Caco-2 (cell line): ENCODE results near the gene RFX4. TPM values are rescaled to one million over a fixed set of nuclear protein-coding genes. Genes with fewer than 3 reads are reported as not detected.

Experiments
- BruUV-seq: library from RNA; stranded (reverse); fragments of 400-500 nt; replicated peaks from 2 replicates; lab custom pipeline; 2021; lab: Mats Ljungman, UMichigan
- CTCF ChIA-PET: fragments of 300-600 bp; sonication (Branson Sonifier 250); formaldehyde crosslinking; loops from one replicate; lab custom pipeline; 2022; ENCODE audit warnings: antibody characterized with exemption; lab: Charles Lee
- POLR2A ChIA-PET: fragments of 300-600 bp; sonication (Branson Sonifier 250); formaldehyde crosslinking; loops from one replicate; lab custom pipeline; 2022; ENCODE audit warnings: antibody characterized with exemption; lab: Charles Lee
- DNase-seq, 2 experiments: peaks; one replicate each; pipeline versions ENCODE4 v3.0.0 to v3.0.0-alpha.2; 2020 to 2022
- H3K27me3 ChIP-seq: replicated peaks from 2 replicates; pipeline ENCODE4 v1.6.0; 2011; ENCODE audit warnings: low read length; ENCODE audit not compliant: control insufficient read depth, insufficient read depth
- H3K36me3 ChIP-seq: 2 replicates; pipeline ENCODE4 v1.5.1; 2011; ENCODE audit warnings: low read length; ENCODE audit not compliant: control insufficient read depth, insufficient read depth
- H3K4me1 ChIP-seq: fragments of 250-450 bp; sonication (Bioruptor Pico); 2 replicates; pipeline ENCODE4 v1.5.1; 2020; ENCODE audit warnings: mild to moderate bottlenecking
- H3K4me3 ChIP-seq: 2 replicates; pipeline ENCODE4 v1.5.1; 2011; ENCODE audit warnings: low read depth, mild to moderate bottlenecking, control low read depth, low read length
- H3K9me3 ChIP-seq: fragments of 250-450 bp; sonication (Bioruptor Pico); 2 replicates; pipeline ENCODE4 v1.5.1; 2020; ENCODE audit warnings: mild to moderate bottlenecking, moderate library complexity
- H3K27ac Mint-ChIP-seq: one replicate; pipeline ENCODE4 v1.8.0; 2022; ENCODE audit warnings: mixed read lengths; ENCODE audit not compliant: unreplicated experiment
- H3K27me3 Mint-ChIP-seq: one replicate; pipeline ENCODE4 v1.8.0; 2022; ENCODE audit warnings: mixed read lengths; ENCODE audit not compliant: insufficient read depth, unreplicated experiment
- H3K36me3 Mint-ChIP-seq: one replicate; pipeline ENCODE4 v1.8.0; 2022; ENCODE audit warnings: mild to moderate bottlenecking, mixed read lengths; ENCODE audit not compliant: insufficient read depth, unreplicated experiment
- H3K4me1 Mint-ChIP-seq: one replicate; pipeline ENCODE4 v1.8.0; 2022; ENCODE audit warnings: low read depth, mixed read lengths; ENCODE audit not compliant: unreplicated experiment
- H3K4me3 Mint-ChIP-seq: one replicate; pipeline ENCODE4 v1.8.0; 2022; ENCODE audit warnings: mild to moderate bottlenecking, moderate library complexity, mixed read lengths; ENCODE audit not compliant: unreplicated experiment
- H3K9me3 Mint-ChIP-seq: one replicate; pipeline ENCODE4 v1.8.0; 2022; ENCODE audit warnings: mixed read lengths; ENCODE audit not compliant: unreplicated experiment
- CTCF ChIP-seq, 2 experiments: fragments of 200-600 bp in 1 of 2; IDR thresholded peaks; 1 replicate in 1 of 2; 2 replicates in 1 of 2; pipeline versions ENCODE4 v1.5.1 to v1.8.0; 2011 to 2022; ENCODE audit warnings: antibody characterized with exemption in 1 of 2, control low read depth in 1 of 2, inconsistent platforms in 1 of 2, low read depth in 1 of 2, low read length in 1 of 2, mild to moderate bottlenecking in 1 of 2, moderate library complexity in 1 of 2; ENCODE audit not compliant: insufficient read depth in 1 of 2, severe bottlenecking in 1 of 2, unreplicated experiment in 1 of 2
- intact Hi-C: fragments of 100-400 bp; cut with micrococcal nuclease; formaldehyde crosslinking; loops from one replicate; pipeline ENCODE4 v1.10.0; 2022; ENCODE audit not compliant: unreplicated experiment
- total RNA-seq: library from RNA; stranded (reverse); gene quantifications from 2 replicates; pipeline ENCODE4 v1.2.3, GENCODE V29; 2022

The RFX4 gene
- total RNA-seq, 1 experiment from 2014 or later: not detected

- H3K4me3 Mint-ChIP-seq: no peak overlapping the region
These were observed 30.6 kb upstream of the RFX4 start for GRCh38 chr12:106552228-106552627.

GRCh38 chr12:106564678-106565329 is 18.0 kb upstream of the RFX4 start:
- TF ChIP-seq CTCF (IDR thresholded peaks at IDR 0.05; ENCODE audit: insufficient read depth in 1 of 2, low read depth in 1 of 2, low read length in 1 of 2, severe bottlenecking in 1 of 2, unreplicated experiment in 1 of 2): no peak
- intact Hi-C loops: no loop called here
- ChIA-PET POLR2A (no interaction called here), CTCF (no interaction called here)
- Mint-ChIP-seq H3K27ac (no peak overlapping the region), H3K9me3 (peaks cover 9% of the 10 kb centered on the region), H3K27me3 (peaks cover 11% of the 10 kb centered on the region), H3K4me1 (no peaks in the 10 kb centered on the region), H3K36me3 (no peaks in the 10 kb centered on the region), H3K4me3 (no peak overlapping the region)
- H3K27me3 ChIP-seq: no peaks in the 10 kb centered on the region
- no peak overlapping the region for H3K4me3 ChIP-seq
- no peaks in the 10 kb centered on the region for H3K9me3 ChIP-seq
- no peaks in the 10 kb centered on the region for H3K4me1 ChIP-seq
- DNase-seq: no peak
- H3K36me3 ChIP-seq: no peaks in the 10 kb centered on the region
- no TSS peak for BruUV-seq

More at GRCh38 chr12:106552228-106552627, 30.6 kb upstream of the RFX4 start:
- no peaks in the 10 kb centered on the region for H3K27me3 ChIP-seq
- POLR2A ChIA-PET: no interaction called here
- Mint-ChIP-seq H3K27ac (no peak overlapping the region), H3K36me3 (no peaks in the 10 kb centered on the region), H3K9me3 (peaks cover 19% of the 10 kb centered on the region), H3K27me3 (peaks cover 10% of the 10 kb centered on the region), H3K4me1 (no peaks in the 10 kb centered on the region)
- no peak overlapping the region for H3K4me3 ChIP-seq
- no peaks in the 10 kb centered on the region for H3K36me3 ChIP-seq
- CTCF ChIA-PET: no interaction called here
- intact Hi-C loops: no loop called here
- DNase-seq: no peak
- no peaks in the 10 kb centered on the region for H3K4me1 ChIP-seq
- H3K9me3 ChIP-seq: 0 out of 2 replicates have a peak, but pooled peaks cover 3% of the 10 kb centered on the region
- BruUV-seq: no TSS peak
- TF ChIP-seq CTCF (IDR thresholded peaks at IDR 0.05; ENCODE audit: insufficient read depth in 1 of 2, low read depth in 1 of 2, low read length in 1 of 2, severe bottlenecking in 1 of 2, unreplicated experiment in 1 of 2): no peak

GRCh38 chr12:106566771-106567170 is 16.0 kb upstream of the RFX4 start:
- Mint-ChIP-seq H3K27me3 (peaks cover 13% of the 10 kb centered on the region), H3K4me3 (no peak overlapping the region), H3K9me3 (no peaks in the 10 kb centered on the region), H3K36me3 (no peaks in the 10 kb centered on the region), H3K4me1 (no peaks in the 10 kb centered on the region), H3K27ac (no peak overlapping the region)
- intact Hi-C loops: no loop called here
- H3K9me3 ChIP-seq: no peaks in the 10 kb centered on the region
- ChIA-PET POLR2A (no interaction called here), CTCF (no interaction called here)
- no peaks in the 10 kb centered on the region for H3K4me1 ChIP-seq
- H3K4me3 ChIP-seq: no peak overlapping the region
- no peak for TF ChIP-seq CTCF (IDR thresholded peaks at IDR 0.05; ENCODE audit: insufficient read depth in 1 of 2, low read depth in 1 of 2, low read length in 1 of 2, severe bottlenecking in 1 of 2, unreplicated experiment in 1 of 2)
- DNase-seq: no peak
- no peaks in the 10 kb centered on the region for H3K36me3 ChIP-seq
- H3K27me3 ChIP-seq: no peaks in the 10 kb centered on the region
- no TSS peak for BruUV-seq
